Activated naive CD8-positive, alpha-beta T cell treated with anti-CD3 and anti-CD28 coated beads, Interleukin-2, amount 50 U/mL, for 24 hours (primary cell): ENCODE data around the gene ZER1.
"Not testable (repeated sequence)": the region's sequence is repeated elsewhere in the genome, so short reads cannot be mapped to it uniquely, and the experiment has no call there.

Experiments used
- ATAC-seq: fragments of 150-1000 bp; cut with Tn5 transposase; one replicate; pipeline ENCODE4 v1.10.0; 2021
- DNase-seq: peaks from one replicate; pipeline ENCODE4 v3.0.0; 2021
- H3K27ac Mint-ChIP-seq: one replicate; pipeline ENCODE4 v1.8.0; 2021; ENCODE audit warnings: mild to moderate bottlenecking, mixed read lengths
- H3K27me3 Mint-ChIP-seq: one replicate; pipeline ENCODE4 v1.8.0; 2021; ENCODE audit warnings: mixed read lengths
- H3K36me3 Mint-ChIP-seq: one replicate; pipeline ENCODE4 v1.8.0; 2021; ENCODE audit warnings: low read depth, mixed read lengths
- H3K4me1 Mint-ChIP-seq: one replicate; pipeline ENCODE4 v1.8.0; 2021; ENCODE audit warnings: mixed read lengths
- H3K4me3 Mint-ChIP-seq: one replicate; pipeline ENCODE4 v1.8.0; 2021; ENCODE audit warnings: mild to moderate bottlenecking, moderate library complexity, mixed read lengths
- H3K9me3 Mint-ChIP-seq: one replicate; pipeline ENCODE4 v1.8.0; 2021; ENCODE audit warnings: mixed read lengths

ZER1 gene

GRCh38 chr9:128800061-128800460 is 28.3 kb upstream of the ZER1 start:
- peaks cover 10% of the 10 kb centered on the region for H3K36me3 Mint-ChIP-seq
- H3K4me1 Mint-ChIP-seq, result no peaks in the 10 kb centered on the region
- no peak for DNase-seq
- no peaks in the 10 kb centered on the region for H3K9me3 Mint-ChIP-seq
- no peak for ATAC-seq
- no peaks in the 10 kb centered on the region for H3K27me3 Mint-ChIP-seq
- no peak overlapping the region for H3K27ac Mint-ChIP-seq
- H3K4me3 Mint-ChIP-seq, result no peak overlapping the region

DNA sequence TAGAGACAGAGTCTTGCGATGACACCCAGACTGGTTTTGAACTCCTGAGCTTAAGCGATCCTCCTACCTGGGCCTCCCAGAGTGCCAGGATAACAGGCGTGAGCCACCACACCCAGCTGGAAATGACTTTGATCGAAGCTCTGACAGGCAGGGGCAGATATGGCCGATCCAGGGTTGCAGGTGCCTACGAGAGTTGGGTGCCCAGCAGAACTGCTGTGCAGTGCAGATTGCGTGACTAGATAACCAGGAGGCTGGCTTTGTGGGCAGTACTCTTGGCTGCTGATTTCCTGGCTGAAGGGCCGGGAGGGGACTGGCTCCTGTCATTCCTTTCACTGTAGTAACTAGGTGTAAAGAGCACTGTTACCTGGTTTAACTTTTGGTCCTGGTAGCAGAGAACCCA is 27.2 kb upstream of the ZER1 start:
- Mint-ChIP-seq H3K9me3 (no peaks in the 10 kb centered on the region), H3K36me3 (peaks cover 10% of the 10 kb centered on the region), H3K4me3 (no peak overlapping the region), H3K27me3 (no peaks in the 10 kb centered on the region), H3K4me1 (no peaks in the 10 kb centered on the region), H3K27ac (no peak overlapping the region)
- ATAC-seq (no peak), DNase-seq (no peak)

DNA sequence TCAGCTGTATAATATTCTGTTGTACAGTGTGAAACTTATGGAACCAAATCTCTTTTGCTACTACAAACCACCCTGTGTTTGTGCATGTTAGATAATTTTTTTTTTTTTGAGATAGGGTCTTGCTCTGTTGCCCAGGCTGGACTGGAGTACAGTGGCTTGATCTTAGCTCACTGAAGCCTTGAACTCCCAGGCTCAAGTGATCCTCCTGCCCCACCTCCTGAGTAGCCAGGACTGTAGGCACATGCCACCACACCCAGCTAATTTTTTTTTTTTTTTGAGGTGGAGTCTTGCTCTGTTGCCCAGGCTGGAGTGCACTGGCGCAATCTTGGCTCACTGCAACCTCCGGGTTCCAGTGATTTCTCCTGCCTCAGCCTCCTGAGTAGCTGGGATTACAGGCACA is 23.2 kb upstream of the ZER1 start:
- H3K4me3 Mint-ChIP-seq, H3K27ac Mint-ChIP-seq, H3K27me3 Mint-ChIP-seq, ATAC-seq, DNase-seq, H3K4me1 Mint-ChIP-seq, H3K9me3 Mint-ChIP-seq: not testable (repeated sequence)
- H3K36me3 Mint-ChIP-seq, result peaks cover 11% of the 10 kb centered on the region

GRCh38 chr9:128792978-128793686 is 21.4 kb upstream of the ZER1 start:
- H3K4me1 Mint-ChIP-seq, result peaks cover 16% of the 10 kb centered on the region
- no peak overlapping the region for H3K4me3 Mint-ChIP-seq
- DNase-seq, result no peak
- H3K36me3 Mint-ChIP-seq, result peaks cover 10% of the 10 kb centered on the region
- H3K27ac Mint-ChIP-seq, result peak overlapping the region; percentile 32
- H3K9me3 Mint-ChIP-seq, result no peaks in the 10 kb centered on the region
- ATAC-seq, result no peak
- H3K27me3 Mint-ChIP-seq, result no peaks in the 10 kb centered on the region

DNA sequence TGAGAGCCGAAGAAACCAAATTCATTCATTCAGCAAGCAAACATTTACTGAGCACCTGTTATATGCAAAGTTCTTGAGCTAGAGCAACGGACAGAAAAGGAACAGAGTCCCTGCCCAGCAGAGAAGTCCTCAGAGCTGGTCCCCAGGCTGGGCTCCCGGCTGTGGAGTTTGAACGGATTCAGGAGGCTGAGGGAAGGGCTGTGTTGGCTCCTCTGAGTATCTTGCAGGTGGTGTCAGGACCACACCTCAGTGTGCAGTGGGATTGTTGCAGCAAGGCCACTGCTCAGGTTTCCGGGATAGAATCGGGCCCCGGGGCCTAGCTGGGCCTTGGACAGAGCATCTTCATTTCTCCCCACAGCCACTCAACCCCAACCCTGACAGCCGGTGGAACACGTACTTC is 20.4 kb upstream of the ZER1 start:
- Mint-ChIP-seq H3K4me1 (peaks cover 20% of the 10 kb centered on the region), H3K4me3 (no peak overlapping the region), H3K27ac (no peak overlapping the region), H3K36me3 (peaks cover 7% of the 10 kb centered on the region), H3K9me3 (no peaks in the 10 kb centered on the region), H3K27me3 (no peaks in the 10 kb centered on the region)
- ATAC-seq, result no peak
- DNase-seq, result no peak

DNA sequence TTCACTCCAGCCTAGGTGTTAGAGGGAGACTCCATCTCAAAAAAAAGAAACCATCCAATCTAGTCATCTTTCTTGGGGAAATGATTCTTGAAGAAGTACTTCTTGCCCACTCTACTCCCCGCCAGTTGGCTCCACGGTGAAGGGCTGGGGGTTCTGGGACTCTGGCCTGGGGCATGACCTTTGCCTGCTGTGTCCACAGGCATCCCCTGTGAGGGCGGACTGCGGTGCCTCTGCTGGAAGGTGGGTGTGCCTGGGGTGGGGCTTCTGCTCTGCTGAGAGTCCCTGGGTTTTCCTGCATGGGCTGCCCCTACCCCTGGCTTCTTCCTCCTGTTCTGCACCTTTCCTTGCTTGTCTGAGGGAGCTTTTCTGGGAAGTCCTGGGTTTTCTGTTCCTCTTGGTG is 18.8 kb upstream of the ZER1 start:
- H3K9me3 Mint-ChIP-seq, result no peaks in the 10 kb centered on the region
- DNase-seq, result no peak
- no peak overlapping the region for H3K4me3 Mint-ChIP-seq
- peaks cover 6% of the 10 kb centered on the region for H3K36me3 Mint-ChIP-seq
- H3K27me3 Mint-ChIP-seq, result no peaks in the 10 kb centered on the region
- no peak overlapping the region for H3K27ac Mint-ChIP-seq
- H3K4me1 Mint-ChIP-seq, result peaks cover 27% of the 10 kb centered on the region
- ATAC-seq, result no peak

DNA sequence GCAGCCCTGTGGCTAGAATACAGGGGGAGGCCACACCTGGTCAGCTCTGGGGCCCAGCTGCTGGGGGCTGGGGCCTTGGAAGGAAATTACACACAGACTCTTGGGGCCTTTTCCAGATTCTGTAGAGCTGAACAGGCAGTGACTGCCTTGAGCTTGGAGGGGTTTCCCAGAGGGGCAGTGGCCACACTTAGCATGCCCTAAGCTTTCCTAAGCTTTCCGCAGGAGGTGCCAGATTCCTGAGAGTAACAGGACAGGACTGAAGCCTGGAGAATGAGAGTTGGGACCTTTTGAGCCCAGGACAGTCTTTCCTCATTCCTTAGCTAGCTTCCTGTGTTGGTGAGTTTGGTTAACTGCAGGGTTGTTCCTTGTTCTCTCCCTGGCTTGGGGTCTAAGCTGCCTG is 16.7 kb upstream of the ZER1 start:
- Mint-ChIP-seq H3K9me3 (no peaks in the 10 kb centered on the region), H3K4me3 (peak overlapping the region; percentile 86), H3K27me3 (no peaks in the 10 kb centered on the region), H3K36me3 (peaks cover 4% of the 10 kb centered on the region), H3K27ac (peak overlapping the region; percentile 18), H3K4me1 (peaks cover 33% of the 10 kb centered on the region)
- no peak for DNase-seq
- no peak for ATAC-seq

GRCh38 chr9:128787659-128788058 is 15.9 kb upstream of the ZER1 start:
- peak; percentile 10 for DNase-seq
- H3K9me3 Mint-ChIP-seq, result no peaks in the 10 kb centered on the region
- H3K4me1 Mint-ChIP-seq, result peaks cover 30% of the 10 kb centered on the region
- H3K36me3 Mint-ChIP-seq, result peaks cover 4% of the 10 kb centered on the region
- no peaks in the 10 kb centered on the region for H3K27me3 Mint-ChIP-seq
- H3K4me3 Mint-ChIP-seq, result peak overlapping the region; percentile 86
- H3K27ac Mint-ChIP-seq, result peak overlapping the region; percentile 84
- no peak for ATAC-seq

DNA sequence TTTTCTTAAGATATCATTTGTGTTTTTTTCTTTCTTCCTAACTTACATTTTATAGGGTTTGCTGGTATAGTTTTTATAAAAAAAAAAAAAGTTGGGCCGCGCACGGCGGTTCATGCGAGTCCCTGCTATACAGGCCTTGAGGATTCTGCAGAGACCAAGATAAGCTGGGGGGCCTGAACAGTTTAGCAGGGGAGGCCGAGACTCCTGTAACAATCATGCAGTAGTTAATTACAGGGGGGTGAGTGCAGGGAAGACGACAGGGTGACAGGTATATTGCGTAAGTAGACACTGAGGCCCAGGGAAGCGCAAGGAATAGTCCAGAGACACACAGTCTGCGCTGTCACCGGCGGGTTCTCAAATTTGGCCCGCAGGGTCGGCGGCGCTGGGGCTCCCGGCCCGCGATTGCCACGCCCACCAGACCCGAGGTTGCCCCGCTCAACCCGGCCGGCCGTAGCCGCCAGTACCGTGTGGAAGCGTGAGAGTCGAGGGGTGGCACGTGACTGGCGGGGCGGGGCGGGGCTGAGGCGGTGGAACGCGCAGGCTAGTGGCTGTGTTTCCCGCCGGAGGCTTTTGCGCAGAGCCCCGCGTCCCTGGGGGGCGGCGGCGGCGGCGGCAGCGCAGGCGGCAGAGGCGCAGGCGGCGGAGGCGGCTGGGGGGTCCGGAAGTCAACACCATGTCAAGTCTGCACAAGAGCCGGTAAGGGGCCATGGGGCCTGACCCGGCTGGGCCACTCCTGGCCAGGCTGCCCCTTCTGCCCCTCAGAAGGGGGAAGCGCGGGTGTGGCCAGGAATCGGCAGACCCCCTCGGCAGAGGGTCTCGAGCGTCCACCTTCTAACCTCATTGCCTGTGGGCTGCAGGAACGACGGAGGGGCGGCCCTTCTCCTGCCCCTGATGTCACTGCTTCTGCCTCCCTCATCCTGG is 15.2 kb upstream of the ZER1 start, which contains the start of gene TBC1D13:
TBC1D13 (plus strand) TSS at position 573 of the 921 bp plus-strand sequence; CDS start at position 674, 101 bp downstream.
- no peaks in the 10 kb centered on the region for H3K27me3 Mint-ChIP-seq

GRCh38 chr9:128785427-128785826 is 13.7 kb upstream of the ZER1 start:
- ATAC-seq (no peak), DNase-seq (no peak)
- no peak overlapping the region for H3K4me3 Mint-ChIP-seq
- peaks cover 32% of the 10 kb centered on the region for H3K4me1 Mint-ChIP-seq
- H3K9me3 Mint-ChIP-seq, result no peaks in the 10 kb centered on the region
- no peaks in the 10 kb centered on the region for H3K27me3 Mint-ChIP-seq
- H3K27ac Mint-ChIP-seq, result no peak overlapping the region
- H3K36me3 Mint-ChIP-seq, result no peaks in the 10 kb centered on the region

More for the DNA sequence above, 15.2 kb upstream of the ZER1 start, which contains the start of gene TBC1D13:
- Mint-ChIP-seq H3K4me1 (peaks cover 28% of the 10 kb centered on the region), H3K27ac (peak within 1 kb of the TSS; percentile 84), H3K36me3 (peaks cover 2% of the 10 kb centered on the region), H3K9me3 (no peaks in the 10 kb centered on the region), H3K4me3 (peak within 1 kb of the TSS; percentile 86)
- peak; percentile 98 for ATAC-seq
- DNase-seq, result peak; percentile 90

GRCh38 chr9:128782669-128783068 is 10.9 kb upstream of the ZER1 start:
- peaks cover 20% of the 10 kb centered on the region for H3K4me1 Mint-ChIP-seq
- no peaks in the 10 kb centered on the region for H3K36me3 Mint-ChIP-seq
- H3K4me3 Mint-ChIP-seq, result no peak overlapping the region
- no peak overlapping the region for H3K27ac Mint-ChIP-seq
- ATAC-seq (no peak), DNase-seq (no peak)
- H3K27me3 Mint-ChIP-seq, result no peaks in the 10 kb centered on the region
- no peaks in the 10 kb centered on the region for H3K9me3 Mint-ChIP-seq

DNA sequence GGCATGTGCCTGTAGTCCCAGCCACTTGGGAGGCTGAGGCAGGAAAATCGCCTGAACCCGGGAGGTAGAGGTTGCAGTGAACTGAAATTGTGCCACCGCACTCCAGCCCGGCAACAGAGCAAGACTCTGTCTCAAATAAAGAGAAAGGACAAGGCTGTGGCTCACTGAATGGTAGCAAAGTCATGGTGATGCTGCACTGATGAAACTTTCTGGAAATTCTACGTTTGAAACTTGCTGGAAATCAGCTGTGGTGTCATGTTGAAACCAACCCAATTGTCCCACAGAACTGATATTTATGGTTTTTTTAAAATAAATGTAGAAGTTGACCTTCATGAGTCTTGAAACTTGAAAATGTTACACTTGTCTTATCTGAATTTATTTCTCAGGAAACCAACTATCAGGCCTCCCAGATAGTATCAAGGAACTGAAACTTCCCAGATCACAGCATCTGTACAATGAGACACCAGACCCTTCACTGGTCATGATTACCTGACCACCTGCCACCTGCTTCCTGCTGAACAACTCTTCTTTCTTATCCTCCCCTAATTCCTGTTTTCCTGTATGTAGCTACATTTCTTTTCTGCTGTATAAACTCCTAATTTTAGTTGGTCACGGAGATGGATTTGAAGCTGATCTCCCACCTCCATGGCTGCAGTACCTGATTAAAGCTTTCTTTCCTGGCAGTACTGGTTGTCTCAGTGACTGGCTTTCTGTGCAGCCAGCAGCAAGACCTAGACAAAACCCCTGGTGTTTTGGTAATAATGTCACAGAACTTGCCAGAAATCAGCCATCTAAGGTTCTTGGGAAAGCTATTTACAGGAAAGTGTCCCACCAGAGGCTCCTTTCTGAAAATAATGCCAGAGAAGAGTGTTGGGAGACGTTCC is 9.7 kb upstream of the ZER1 start:
- H3K4me3 Mint-ChIP-seq, result no peak overlapping the region
- no peaks in the 10 kb centered on the region for H3K36me3 Mint-ChIP-seq
- peaks cover 15% of the 10 kb centered on the region for H3K4me1 Mint-ChIP-seq
- H3K27me3 Mint-ChIP-seq, result no peaks in the 10 kb centered on the region
- ATAC-seq (no peak), DNase-seq (no peak)
- H3K27ac Mint-ChIP-seq, result peak overlapping the region; percentile 6
- no peaks in the 10 kb centered on the region for H3K9me3 Mint-ChIP-seq

- peaks cover 14% of the 10 kb centered on the region for H3K4me1 Mint-ChIP-seq
- ATAC-seq, H3K9me3 Mint-ChIP-seq, H3K27me3 Mint-ChIP-seq, DNase-seq, H3K4me3 Mint-ChIP-seq, H3K36me3 Mint-ChIP-seq, H3K27ac Mint-ChIP-seq: not testable (repeated sequence)
Observed at GRCh38 chr9:128780093-128780492, 8.4 kb upstream of the ZER1 start.

DNA sequence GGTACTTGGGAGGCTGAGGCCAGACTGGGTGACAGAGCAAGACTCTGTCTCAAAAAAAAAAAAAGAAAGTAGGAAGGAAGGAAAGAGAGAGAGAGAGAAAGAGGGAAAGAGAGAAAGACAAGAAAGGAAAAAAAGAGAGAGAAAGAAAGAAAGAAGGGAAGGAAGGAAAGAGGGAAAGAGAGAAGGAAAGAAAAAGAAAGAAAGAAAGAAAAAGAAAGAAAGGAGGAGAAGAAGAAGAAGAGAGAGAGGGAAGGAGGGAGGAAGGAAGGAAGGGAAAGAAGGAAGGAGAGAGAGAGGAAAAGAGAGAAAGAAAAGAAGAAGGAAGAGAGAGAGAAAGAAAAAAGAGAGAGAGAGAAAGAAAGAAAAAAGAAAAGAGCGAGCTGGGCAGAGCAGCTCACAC is 3.1 kb upstream of the ZER1 start:
- Mint-ChIP-seq H3K9me3 (peaks cover 4% of the 10 kb centered on the region), H3K27me3 (no peaks in the 10 kb centered on the region), H3K27ac (no peak overlapping the region), H3K36me3 (peaks cover 3% of the 10 kb centered on the region), H3K4me3 (no peak overlapping the region), H3K4me1 (peaks cover 13% of the 10 kb centered on the region)
- ATAC-seq (no peak), DNase-seq (no peak)
